Mononuclear cell (primary cell): Measurements from ENCODE around the gene FAM118B. TPM values are rescaled to one million over a fixed set of nuclear protein-coding genes. Genes with fewer than 3 reads are reported as not detected.

Experiments used
- H3K27me3 ChIP-seq: 2 replicates; pipeline ENCODE4 v1.6.0; 2011; ENCODE audit warnings: low read length, control low read depth; ENCODE audit not compliant: insufficient read depth
- H3K4me1 ChIP-seq: 2 replicates; pipeline ENCODE4 v1.5.1; 2011; ENCODE audit warnings: mild to moderate bottlenecking, low read length, control low read depth; ENCODE audit not compliant: insufficient read depth
- H3K4me3 ChIP-seq: 2 replicates; pipeline ENCODE4 v1.5.1; 2011; ENCODE audit warnings: mild to moderate bottlenecking, low read length, moderate library complexity
- H3K9me3 ChIP-seq: 2 replicates; pipeline ENCODE4 v1.5.1; 2011; ENCODE audit warnings: low read depth, mild to moderate bottlenecking, control low read depth, low read length
- total RNA-seq: library from RNA; depleted of rRNA; stranded (reverse); fragments of >200 nt; gene quantifications from one replicate; pipeline ENCODE4 v1.2.3, GENCODE V29; 2012

The FAM118B gene
- total RNA-seq, 1 donor: 2.8 TPM

DNA sequence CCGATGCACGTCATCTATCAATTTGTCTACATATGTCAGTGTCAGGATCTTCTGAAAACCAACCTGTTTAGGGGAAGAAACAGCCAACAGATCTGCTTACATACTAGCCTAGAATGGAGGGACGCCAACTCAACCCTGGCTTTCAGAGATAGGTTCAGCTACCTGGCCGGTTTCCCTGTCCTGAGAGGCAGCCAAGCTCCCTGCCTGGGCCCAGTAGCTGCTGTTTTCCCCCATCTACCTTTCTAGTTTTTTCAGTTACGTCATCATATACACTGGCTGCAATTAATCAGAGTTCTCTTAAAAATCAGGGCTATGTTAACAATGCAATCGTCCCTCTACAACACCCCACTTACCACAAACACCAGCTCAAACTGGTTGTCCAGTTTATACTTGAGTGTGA is 56.1 kb downstream of the FAM118B start:
- H3K9me3 ChIP-seq: no peaks in the 10 kb centered on the region
- peaks cover 18% of the 10 kb centered on the region for H3K4me1 ChIP-seq
- peak overlapping the region; percentile 90 for H3K4me3 ChIP-seq
- H3K27me3 ChIP-seq: no peaks in the 10 kb centered on the region

GRCh38 chr11:126268361-126268707 is 56.8 kb downstream of the FAM118B start:
- Histone ChIP-seq H3K4me3 (peak overlapping the region; percentile 90), H3K9me3 (no peaks in the 10 kb centered on the region), H3K4me1 (peaks cover 18% of the 10 kb centered on the region), H3K27me3 (no peaks in the 10 kb centered on the region)

DNA sequence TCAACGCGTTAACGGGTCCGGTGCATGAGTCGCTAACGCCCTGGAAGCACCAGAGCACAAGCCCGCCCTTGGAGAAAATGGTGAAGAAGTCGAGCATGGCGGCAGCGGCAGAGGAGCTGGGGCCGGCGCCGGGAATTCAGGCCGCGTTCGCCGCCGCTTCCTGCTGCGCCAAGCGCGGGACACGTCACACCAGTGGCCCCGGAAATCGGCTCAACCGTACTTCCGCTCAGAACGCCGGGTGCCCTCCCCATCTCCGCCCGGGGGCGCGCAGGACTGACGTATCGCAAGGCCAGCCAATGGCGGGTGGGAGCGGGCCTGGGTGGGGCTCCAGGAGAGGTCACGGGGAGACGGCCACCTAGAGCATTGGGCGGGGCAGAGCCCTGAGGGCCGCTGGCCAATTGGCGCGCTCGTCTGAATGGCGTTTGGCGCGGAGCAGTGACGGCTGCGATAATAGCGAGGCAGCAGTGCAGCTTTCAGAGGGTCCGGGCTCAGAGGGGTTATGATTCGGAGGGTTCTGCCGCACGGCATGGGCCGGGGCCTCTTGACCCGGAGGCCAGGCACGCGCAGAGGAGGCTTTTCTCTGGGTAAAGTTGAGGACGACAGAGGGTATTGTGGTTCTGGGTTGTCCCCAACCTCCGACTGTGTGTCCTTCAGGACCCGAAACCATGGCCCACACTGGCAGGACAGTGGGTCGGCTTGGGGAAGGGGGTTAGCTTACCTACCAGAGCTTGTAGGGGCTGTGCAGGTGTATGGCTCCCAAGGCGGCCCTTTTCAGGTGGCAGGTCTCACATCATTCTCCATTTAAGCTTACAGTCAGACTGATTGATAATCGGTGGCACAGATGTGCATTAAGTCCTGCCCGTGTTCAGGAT is 57.4 kb downstream of the FAM118B start, which contains the start of the genes FOXRED1 and SRPRA:
Gene FOXRED1, plus strand, starts transcription at position 447 of the 872 bp plus-strand sequence. Its CDS starts 53 bp downstream, at position 500.
Gene SRPRA, minus strand, starts transcription at position 188 of the 872 bp plus-strand sequence. Its CDS starts 91 bp downstream, at position 97.
- peak within 1 kb of the TSS; percentile 90 for H3K4me3 ChIP-seq
- H3K27me3 ChIP-seq: no peaks in the 10 kb centered on the region
- peaks cover 18% of the 10 kb centered on the region for H3K4me1 ChIP-seq
- no peaks in the 10 kb centered on the region for H3K9me3 ChIP-seq

DNA sequence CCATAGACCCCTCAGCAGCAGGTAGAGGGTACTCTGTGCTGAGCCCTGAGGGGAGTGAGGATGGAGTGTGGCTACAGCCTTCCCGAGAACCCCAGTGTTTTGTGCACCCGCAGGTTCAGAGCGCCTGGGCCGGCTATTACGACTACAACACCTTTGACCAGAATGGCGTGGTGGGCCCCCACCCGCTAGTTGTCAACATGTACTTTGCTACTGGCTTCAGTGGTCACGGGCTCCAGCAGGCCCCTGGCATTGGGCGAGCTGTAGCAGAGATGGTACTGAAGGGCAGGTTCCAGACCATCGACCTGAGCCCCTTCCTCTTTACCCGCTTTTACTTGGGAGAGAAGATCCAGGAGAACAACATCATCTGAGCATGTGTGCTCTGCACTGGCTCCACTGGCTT is 65.7 kb downstream of the FAM118B start:
- H3K27me3 ChIP-seq: no peaks in the 10 kb centered on the region
- no peaks in the 10 kb centered on the region for H3K9me3 ChIP-seq
- no peak overlapping the region for H3K4me3 ChIP-seq
- peaks cover 28% of the 10 kb centered on the region for H3K4me1 ChIP-seq

DNA sequence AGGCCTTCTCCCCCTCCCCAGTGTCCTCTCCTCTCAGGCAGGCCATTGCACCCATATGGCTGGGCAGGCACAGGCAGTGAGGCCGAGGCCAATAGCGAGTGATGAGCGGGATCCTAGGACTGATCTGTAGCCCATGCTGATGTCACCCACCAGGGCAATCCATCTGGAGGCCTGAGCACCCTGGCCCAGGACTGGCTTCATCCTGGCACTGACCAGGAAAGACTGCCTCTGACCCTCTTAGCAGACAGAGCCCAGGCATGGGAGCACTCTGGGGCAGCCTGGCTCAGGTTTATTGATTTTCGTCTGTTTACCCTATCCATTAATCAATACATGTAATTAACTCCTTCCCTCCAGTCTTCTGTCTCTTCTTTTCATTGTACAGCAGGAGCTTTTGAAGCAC is 66.2 kb downstream of the FAM118B start:
- peaks cover 31% of the 10 kb centered on the region for H3K4me1 ChIP-seq
- no peaks in the 10 kb centered on the region for H3K9me3 ChIP-seq
- no peak overlapping the region for H3K4me3 ChIP-seq
- H3K27me3 ChIP-seq: no peaks in the 10 kb centered on the region

- no peaks in the 10 kb centered on the region for H3K9me3 ChIP-seq
- H3K4me3 ChIP-seq: no peak overlapping the region
- H3K4me1 ChIP-seq: peaks cover 40% of the 10 kb centered on the region
- H3K27me3 ChIP-seq: no peaks in the 10 kb centered on the region
Measured at GRCh38 chr11:126279191-126279590, 67.6 kb downstream of the FAM118B start.

DNA sequence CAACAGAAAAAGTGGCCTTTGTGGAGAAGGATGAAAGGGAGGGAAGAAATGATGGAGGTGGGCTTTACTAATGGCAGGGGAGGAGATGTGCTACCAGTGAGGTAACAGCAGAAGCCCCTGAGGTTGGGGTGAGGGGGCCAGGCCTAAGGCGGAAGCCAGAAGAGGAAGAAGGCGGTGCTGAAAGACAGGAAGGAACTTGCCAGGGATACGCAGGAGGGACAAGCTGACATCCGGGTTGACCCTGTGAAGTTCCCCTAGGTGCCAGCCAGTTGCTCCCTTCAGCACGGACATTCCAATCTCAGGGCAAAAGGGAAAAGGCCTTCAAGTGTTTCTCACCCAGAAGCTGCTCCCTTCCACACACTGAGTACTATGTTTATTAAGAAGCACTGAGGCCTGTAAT is 69.0 kb downstream of the FAM118B start:
- Histone ChIP-seq H3K27me3 (no peaks in the 10 kb centered on the region), H3K4me3 (no peak overlapping the region), H3K9me3 (no peaks in the 10 kb centered on the region), H3K4me1 (peaks cover 47% of the 10 kb centered on the region)

DNA sequence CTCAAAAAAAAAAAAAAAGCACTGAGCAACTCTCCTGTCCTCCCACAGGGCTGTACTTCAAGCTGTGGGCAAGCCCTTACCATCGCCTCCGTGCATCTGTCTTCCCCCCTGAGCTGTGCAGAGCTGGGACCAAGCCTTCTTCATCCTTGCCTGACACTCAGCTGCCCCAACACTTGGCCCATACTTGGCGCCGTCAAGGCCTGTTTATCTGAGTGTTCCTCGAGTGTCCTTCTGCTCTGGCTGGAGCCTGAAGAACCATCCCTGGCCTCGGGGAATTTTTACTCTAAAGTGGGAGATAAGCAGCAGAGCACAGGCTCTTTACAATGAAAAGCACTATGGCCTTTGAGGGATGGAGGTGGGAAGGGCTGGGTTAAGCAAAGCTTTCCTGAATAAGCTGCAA is 69.7 kb downstream of the FAM118B start:
- H3K4me3 ChIP-seq: no peak overlapping the region
- H3K4me1 ChIP-seq: peaks cover 47% of the 10 kb centered on the region
- no peaks in the 10 kb centered on the region for H3K27me3 ChIP-seq

DNA sequence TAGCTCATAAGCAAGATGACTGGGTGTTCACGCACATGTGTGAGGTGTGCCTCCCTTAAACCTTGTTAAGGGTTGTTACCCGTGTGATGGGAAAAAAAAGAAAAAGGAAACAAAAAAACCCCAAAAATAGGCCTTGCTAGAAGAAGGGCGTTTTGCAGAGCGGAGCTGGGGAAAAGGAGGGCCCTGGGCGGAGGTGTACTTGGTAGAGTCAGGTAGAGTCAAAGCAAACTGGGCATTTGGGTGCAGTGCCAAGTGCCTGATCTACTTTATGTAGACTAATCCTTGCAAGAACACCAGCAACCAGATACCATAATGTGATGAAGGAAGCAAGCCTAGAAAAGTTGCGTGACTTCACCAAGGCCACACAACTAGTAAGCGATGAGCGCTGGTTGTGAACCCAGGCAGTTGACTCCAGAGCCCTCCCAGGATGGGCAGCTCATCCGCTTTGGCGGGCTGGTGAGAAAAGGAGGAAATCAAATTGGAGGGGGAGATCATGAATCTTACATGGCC is 70.1 kb downstream of the FAM118B start:
- Histone ChIP-seq H3K27me3 (no peaks in the 10 kb centered on the region), H3K4me3 (peak overlapping the region; percentile 64), H3K9me3 (no peaks in the 10 kb centered on the region), H3K4me1 (peaks cover 47% of the 10 kb centered on the region)

More for the DNA sequence above, 69.7 kb downstream of the FAM118B start:
- no peaks in the 10 kb centered on the region for H3K9me3 ChIP-seq

GRCh38 chr11:126282361-126282735 is 70.8 kb downstream of the FAM118B start:
- no peaks in the 10 kb centered on the region for H3K9me3 ChIP-seq
- no peaks in the 10 kb centered on the region for H3K27me3 ChIP-seq
- peak overlapping the region; percentile 64 for H3K4me3 ChIP-seq
- H3K4me1 ChIP-seq: peaks cover 47% of the 10 kb centered on the region

DNA sequence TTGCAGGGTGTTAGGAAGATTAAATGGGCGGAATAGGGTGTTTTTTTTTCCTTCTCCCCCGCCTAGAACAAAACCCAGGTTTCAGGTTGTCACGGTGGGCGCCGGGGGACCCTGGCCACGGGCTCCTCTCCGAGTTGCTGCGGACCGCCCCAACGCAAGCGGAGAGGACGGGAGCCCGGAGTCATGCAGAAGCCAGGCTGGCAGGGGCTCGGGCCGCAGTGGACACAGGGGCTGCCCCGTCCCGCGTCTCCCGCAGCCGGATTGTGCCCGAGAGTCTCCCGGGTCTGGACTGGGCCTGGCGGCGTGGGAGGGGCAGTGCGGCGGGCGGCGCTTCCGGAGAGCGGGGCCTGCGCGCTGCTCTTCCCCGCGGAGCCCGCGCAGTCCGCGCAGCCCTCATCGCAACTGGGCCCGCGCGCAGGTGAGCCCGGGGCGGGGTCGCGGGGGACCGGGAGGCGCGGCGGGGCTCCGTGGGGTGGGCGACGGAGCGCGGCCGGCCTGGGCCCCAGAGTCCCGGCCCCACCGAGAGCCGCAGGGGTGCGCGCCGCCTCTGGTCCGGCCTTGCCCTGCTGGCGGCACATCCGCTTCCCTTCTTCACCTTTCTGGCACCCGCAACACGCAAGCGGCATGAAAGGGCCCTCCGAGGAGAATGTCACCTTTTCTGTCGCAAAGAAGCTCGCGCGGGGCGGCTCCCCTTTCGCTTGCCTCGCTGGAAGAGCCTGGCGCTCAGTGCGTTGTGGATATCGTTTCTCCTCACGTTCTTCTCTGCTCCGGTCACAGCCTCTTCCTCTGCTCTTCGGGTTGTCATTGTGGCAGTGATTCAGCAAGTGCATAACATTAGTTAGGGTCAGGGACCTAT is 71.4 kb downstream of the FAM118B start, which contains the start of gene TIRAP:
Gene TIRAP, plus strand, starts transcription at position 358 of the 856 bp plus-strand sequence. CDS start 7,802 bp downstream, outside the sequence.
- H3K4me3 ChIP-seq: peak within 1 kb of the TSS; percentile 64
- no peaks in the 10 kb centered on the region for H3K27me3 ChIP-seq
- H3K4me1 ChIP-seq: peaks cover 47% of the 10 kb centered on the region
- H3K9me3 ChIP-seq: no peaks in the 10 kb centered on the region

DNA sequence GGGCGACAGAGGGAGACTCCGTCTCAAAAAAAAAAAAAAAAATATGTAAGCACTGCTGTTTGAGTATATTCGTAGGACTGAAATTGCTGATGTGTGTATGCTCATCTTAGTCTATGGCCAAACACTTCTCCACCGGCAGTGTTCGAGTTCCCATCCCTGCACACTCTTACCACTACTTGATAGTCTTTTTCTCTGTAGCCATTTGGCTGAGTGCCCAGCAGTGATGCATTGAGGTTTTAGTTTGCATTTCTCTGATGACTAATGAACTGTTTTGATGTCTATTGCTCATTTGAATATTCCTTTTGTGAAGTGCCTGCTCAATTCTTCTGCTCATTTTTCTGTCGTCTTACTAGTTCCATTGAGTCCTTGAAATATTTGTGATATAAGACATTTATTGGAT is 73.2 kb downstream of the FAM118B start:
- Histone ChIP-seq H3K4me3 (no peak overlapping the region), H3K27me3 (no peaks in the 10 kb centered on the region), H3K9me3 (no peaks in the 10 kb centered on the region), H3K4me1 (peaks cover 44% of the 10 kb centered on the region)

DNA sequence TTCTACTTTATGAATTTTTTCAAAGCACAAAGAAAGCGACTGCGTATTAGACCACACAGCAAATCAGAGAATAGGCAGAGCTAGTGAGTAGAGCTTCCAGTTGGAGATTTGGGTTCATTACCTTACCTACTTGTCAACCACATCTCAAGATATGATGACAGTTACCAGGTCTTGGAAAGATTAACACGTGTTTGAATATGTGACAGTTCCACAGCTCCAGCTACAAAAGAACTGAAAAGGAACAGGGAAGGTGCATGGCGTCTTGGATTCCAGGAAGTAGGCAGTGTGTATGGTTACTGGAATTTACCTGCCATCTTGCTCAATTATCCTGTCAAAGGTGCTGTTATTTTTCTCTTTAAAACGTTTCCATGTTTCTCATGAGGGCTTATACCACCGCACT is 76.7 kb downstream of the FAM118B start:
- Histone ChIP-seq H3K4me1 (peaks cover 17% of the 10 kb centered on the region), H3K4me3 (no peak overlapping the region), H3K9me3 (no peaks in the 10 kb centered on the region), H3K27me3 (no peaks in the 10 kb centered on the region)

- H3K9me3 ChIP-seq: no peaks in the 10 kb centered on the region
- no peaks in the 10 kb centered on the region for H3K27me3 ChIP-seq
- no peak overlapping the region for H3K4me3 ChIP-seq
- no peaks in the 10 kb centered on the region for H3K4me1 ChIP-seq
Measured at GRCh38 chr11:126290887-126291286, 79.3 kb downstream of the FAM118B start.

DNA sequence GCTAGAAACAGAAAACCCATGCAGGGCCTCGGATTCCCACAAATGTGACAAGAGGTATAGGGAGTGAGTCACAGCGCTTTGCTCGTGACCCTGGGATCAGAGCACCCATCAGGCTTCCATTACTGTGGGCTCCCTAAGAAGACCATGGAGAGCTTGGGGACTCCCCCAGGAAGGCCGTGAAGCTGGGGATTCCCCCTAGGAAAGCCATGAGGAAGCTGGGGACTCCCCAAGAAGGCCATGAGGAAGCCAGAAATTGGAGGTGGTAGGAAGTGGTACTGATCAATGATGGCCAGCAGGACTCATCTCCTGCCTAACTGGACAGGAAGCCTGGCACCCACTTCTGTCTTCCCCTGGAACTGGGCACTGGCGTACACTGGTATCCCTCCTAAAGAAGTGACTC is 82.1 kb downstream of the FAM118B start:
- no peaks in the 10 kb centered on the region for H3K27me3 ChIP-seq
- no peaks in the 10 kb centered on the region for H3K9me3 ChIP-seq
- no peak overlapping the region for H3K4me3 ChIP-seq
- no peaks in the 10 kb centered on the region for H3K4me1 ChIP-seq
